HCT116 (cell line): Measurements from ENCODE around the gene CCDC183. TPM values are rescaled to one million over a fixed set of nuclear protein-coding genes. Genes with fewer than 3 reads are reported as not detected.

ENCODE experiments used
- ATAC-seq: fragments of 200-7000 bp; cut with Tn5 transposase; 2 replicates; pipeline ENCODE4 v1.9.1; 2020; ENCODE audit warnings: mild to moderate bottlenecking, moderate library complexity
- BruUV-seq: library from RNA; stranded (reverse); fragments of 400-500 nt; replicated peaks from 2 replicates; lab custom pipeline; 2021; lab: Mats Ljungman, UMichigan
- CTCF ChIA-PET: fragments of 300-600 bp; sonication (Branson Sonifier 250); formaldehyde crosslinking; loops from one replicate; lab custom pipeline; 2021; ENCODE audit warnings: antibody characterized with exemption; lab: Charles Lee
- POLR2A ChIA-PET: fragments of 300-600, 350-600 bp; sonication (Branson Sonifier 250); formaldehyde crosslinking; loops from one replicate; lab custom pipeline; 2021; ENCODE audit warnings: antibody characterized with exemption; lab: Charles Lee
- RAD21 ChIA-PET, 2 experiments: fragments of 300-600 bp; sonication (Branson Sonifier 250); formaldehyde crosslinking; loops; one replicate each; lab custom pipeline; 2023; ENCODE audit warnings: low total read pairs in 2 of 2; ENCODE audit not compliant: uncharacterized antibody in 2 of 2, unreplicated experiment in 2 of 2, low non-redundant PET in 1 of 2; lab: Charles Lee
- DNase-seq: peaks from one replicate; pipeline ENCODE4 v3.0.0-alpha.2; 2010; ENCODE audit warnings: low read depth, low spot score
- H2AFZ ChIP-seq: fragments of 200-600 bp; shearing (Covaris generic), sonication (generic); 2 replicates; pipeline ENCODE4 v1.6.1; 2017; ENCODE audit warnings: low read depth, mixed run types, mixed read lengths, antibody characterized with exemption, low read length; ENCODE audit not compliant: poor library complexity, severe bottlenecking
- H3K27ac ChIP-seq: 2 replicates; pipeline ENCODE4 v1.5.1; 2012; ENCODE audit warnings: low read depth, low read length
- H3K27me3 ChIP-seq: fragments of 200-600 bp; sonication (generic); 2 replicates; pipeline ENCODE4 v1.6.1; 2016; ENCODE audit warnings: mixed run types, low read length, mixed read lengths; ENCODE audit not compliant: insufficient read depth
- H3K36me3 ChIP-seq, 2 experiments: fragments of 200-500 bp in 1 of 2; fragments of 200-600 bp in 1 of 2; sonication (Bioruptor generic) in 1 of 2; sonication (generic) in 1 of 2; 2 replicates each; pipeline versions ENCODE4 v1.5.1 to v1.6.1; 2014 to 2016; ENCODE audit warnings: low read length in 2 of 2, inconsistent platforms in 1 of 2, mixed read lengths in 1 of 2, mixed run types in 1 of 2; ENCODE audit not compliant: insufficient read depth in 2 of 2, control insufficient read depth in 1 of 2
- H3K4me1 ChIP-seq, 2 experiments: fragments of 200-600 bp in 1 of 2; sonication (generic) in 1 of 2; 2 replicates each; pipeline versions ENCODE4 v1.5.1 to v1.6.1; 2012 to 2017; ENCODE audit warnings: low read length in 2 of 2, inconsistent platforms in 1 of 2, mild to moderate bottlenecking in 1 of 2, mixed read lengths in 1 of 2, mixed run types in 1 of 2, moderate library complexity in 1 of 2; ENCODE audit not compliant: insufficient read depth in 2 of 2, control insufficient read depth in 1 of 2
- H3K4me2 ChIP-seq: fragments of 200-600 bp; sonication (generic); 2 replicates; pipeline ENCODE4 v1.6.1; 2017; ENCODE audit warnings: mixed run types, low read length, mixed read lengths
- H3K4me3 ChIP-seq, 2 experiments: fragments of 200-600 bp in 1 of 2; sonication (generic) in 1 of 2; replicated peaks in 1 of 2; 2 replicates each; pipeline ENCODE4 v1.5.1; 2011 to 2016; ENCODE audit warnings: low read length in 2 of 2, control low read depth in 1 of 2, low read depth in 1 of 2, mild to moderate bottlenecking in 1 of 2, mixed read lengths in 1 of 2, mixed run types in 1 of 2
- H3K79me2 ChIP-seq: fragments of 200-600 bp; sonication (generic); 2 replicates; pipeline ENCODE4 v1.6.1; 2017; ENCODE audit warnings: mild to moderate bottlenecking, mixed run types, low read length, moderate library complexity, mixed read lengths; ENCODE audit not compliant: insufficient read depth
- H3K9ac ChIP-seq: fragments of 200-600 bp; sonication (generic); 2 replicates; pipeline ENCODE4 v1.6.1; 2016; ENCODE audit warnings: low read length, mixed read lengths
- H3K9me2 ChIP-seq: fragments of 200-600 bp; sonication (generic), shearing (Covaris generic); 2 replicates; pipeline ENCODE4 v1.6.1; 2017; ENCODE audit warnings: mixed run types, mild to moderate bottlenecking, moderate library complexity; ENCODE audit not compliant: insufficient read depth
- H3K9me3 ChIP-seq, 2 experiments: fragments of 200-500 bp in 1 of 2; fragments of 200-600 bp in 1 of 2; sonication (Bioruptor generic) in 1 of 2; sonication (generic) in 1 of 2; 2 replicates each; pipeline ENCODE4 v1.6.1; 2014 to 2017; ENCODE audit warnings: low read length in 2 of 2, mixed read lengths in 2 of 2, inconsistent platforms in 1 of 2, low read depth in 1 of 2, mild to moderate bottlenecking in 1 of 2, mixed run types in 1 of 2, moderate library complexity in 1 of 2; ENCODE audit not compliant: control insufficient read depth in 1 of 2, insufficient read depth in 1 of 2
- H4K20me1 ChIP-seq: fragments of 200-600 bp; sonication (generic), shearing (Covaris generic); 2 replicates; pipeline ENCODE4 v1.6.1; 2017; ENCODE audit warnings: mixed run types, mild to moderate bottlenecking, moderate library complexity; ENCODE audit not compliant: insufficient read depth
- ATF3 ChIP-seq: IDR thresholded peaks from 2 replicates; pipeline ENCODE4 v1.6.1; 2012
- CEBPB ChIP-seq: IDR thresholded peaks from 2 replicates; pipeline ENCODE4 v1.6.1; 2012; ENCODE audit warnings: low read depth
- JUND ChIP-seq: IDR thresholded peaks from 2 replicates; pipeline ENCODE4 v1.6.1; 2012
- SIN3A ChIP-seq: IDR thresholded peaks from 2 replicates; pipeline ENCODE4 v1.6.1; 2012; ENCODE audit warnings: low read depth
- SRF ChIP-seq: IDR thresholded peaks from 2 replicates; pipeline ENCODE4 v1.6.1; 2012; ENCODE audit warnings: low read depth
- TCF7L2 ChIP-seq: IDR thresholded peaks from 2 replicates; pipeline ENCODE4 v1.7.0; 2011; ENCODE audit warnings: borderline replicate concordance, inconsistent platforms; ENCODE audit not compliant: insufficient read depth, insufficient read length; ENCODE audit errors: extremely low read depth
- ZBTB33 ChIP-seq: IDR thresholded peaks from 2 replicates; pipeline ENCODE4 v1.6.1; 2011; ENCODE audit warnings: mild to moderate bottlenecking, low read length, moderate library complexity; ENCODE audit not compliant: insufficient replicate concordance; ENCODE audit errors: extremely low read depth
- ZFX ChIP-seq: fragments of 450-650 bp; IDR thresholded peaks from 2 replicates; pipeline ENCODE4 v1.6.1; 2017
- intact Hi-C: fragments of 100-400 bp; cut with micrococcal nuclease; formaldehyde crosslinking; loops from 2 replicates; pipeline ENCODE4 v1.10.0; 2022
- total RNA-seq: library from RNA; stranded (reverse); gene quantifications from one replicate; pipeline ENCODE4 v1.2.1, GENCODE V29; 2021; ENCODE audit not compliant: unreplicated experiment

Gene CCDC183
- total RNA-seq, 1 experiment from 2014 or later: 2.8 TPM

GRCh38 chr9:136808075-136808805 is 12.1 kb downstream of the CCDC183 start:
- POLR2A ChIA-PET: interaction anchor here (1.9 kb wide), 1 partner anchor 8 kb away, joined by 4 read pairs; no protein-coding TSS in a partner anchor
- CTCF ChIA-PET: no interaction called here
- no peak for TF ChIP-seq ATF3
- TF ChIP-seq JUND: no peak
- no peak for TF ChIP-seq TCF7L2
- TF ChIP-seq CEBPB: no peak
- TF ChIP-seq ZFX: peak; percentile 88; the same call in 1 of the 2 replicates
- TF ChIP-seq SIN3A: no peak
- no peak for TF ChIP-seq ZBTB33
- TF ChIP-seq SRF: no peak
- Histone ChIP-seq H3K4me2 (peak overlapping the region; percentile 74), H3K27me3 (no peaks in the 10 kb centered on the region), H3K4me3 (peak overlapping the region; percentile 79 to 93), H3K9me2 (no peaks in the 10 kb centered on the region), H4K20me1 (no peaks in the 10 kb centered on the region), H3K9me3 (no peaks in the 10 kb centered on the region), H3K9ac (peak overlapping the region; percentile 96), H3K36me3 (peaks cover 8 to 14% of the 10 kb centered on the region in 2 experiments; a peak in 3 of 4 replicates), H3K27ac (peak overlapping the region; percentile 97), H3K79me2 (peaks cover 59% of the 10 kb centered on the region), H3K4me1 (peaks cover 14 to 19% of the 10 kb centered on the region in 2 experiments), H2AFZ (no peak overlapping the region)
- DNase-seq (no peak), ATAC-seq (peak; percentile 47)
- intact Hi-C loops: no loop called here
- RAD21 ChIA-PET: no interaction called here
- no TSS peak for BruUV-seq
